ENCODE results near the gene SH3GL1. TPM values are rescaled to one million over a fixed set of nuclear protein-coding genes. Genes with fewer than 3 reads are reported as not detected.

The SH3GL1 gene
- polyA plus RNA-seq, 1 of the 3 experiments (the other 2 are of a cell fraction): 82.8 TPM

GRCh38 chr19:4430760-4431159, 30.4 kb upstream of the SH3GL1 start (continued):
- TF ChIP-seq EP300 (IDR thresholded peaks at IDR 0.05; ENCODE audit: borderline replicate concordance in 1 of 2, low read depth in 1 of 2, low read length in 1 of 2) (no peak), SMC3 (IDR thresholded peaks at IDR 0.05; ENCODE audit: low read depth, low read length) (no peak), TAF1 (IDR thresholded peaks at IDR 0.05; ENCODE audit: borderline replicate concordance, low read depth, low read length) (no peak)
- TF ChIP-seq, protein P1, sequence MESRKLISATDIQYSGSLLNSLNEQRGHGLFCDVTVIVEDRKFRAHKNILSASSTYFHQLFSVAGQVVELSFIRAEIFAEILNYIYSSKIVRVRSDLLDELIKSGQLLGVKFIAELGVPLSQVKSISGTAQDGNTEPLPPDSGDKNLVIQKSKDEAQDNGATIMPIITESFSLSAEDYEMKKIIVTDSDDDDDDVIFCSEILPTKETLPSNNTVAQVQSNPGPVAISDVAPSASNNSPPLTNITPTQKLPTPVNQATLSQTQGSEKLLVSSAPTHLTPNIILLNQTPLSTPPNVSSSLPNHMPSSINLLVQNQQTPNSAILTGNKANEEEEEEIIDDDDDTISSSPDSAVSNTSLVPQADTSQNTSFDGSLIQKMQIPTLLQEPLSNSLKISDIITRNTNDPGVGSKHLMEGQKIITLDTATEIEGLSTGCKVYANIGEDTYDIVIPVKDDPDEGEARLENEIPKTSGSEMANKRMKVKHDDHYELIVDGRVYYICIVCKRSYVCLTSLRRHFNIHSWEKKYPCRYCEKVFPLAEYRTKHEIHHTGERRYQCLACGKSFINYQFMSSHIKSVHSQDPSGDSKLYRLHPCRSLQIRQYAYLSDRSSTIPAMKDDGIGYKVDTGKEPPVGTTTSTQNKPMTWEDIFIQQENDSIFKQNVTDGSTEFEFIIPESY (IDR thresholded peaks at IDR 0.05; ENCODE audit: borderline replicate concordance, low read depth): no peak
- TF ChIP-seq, protein P2, sequence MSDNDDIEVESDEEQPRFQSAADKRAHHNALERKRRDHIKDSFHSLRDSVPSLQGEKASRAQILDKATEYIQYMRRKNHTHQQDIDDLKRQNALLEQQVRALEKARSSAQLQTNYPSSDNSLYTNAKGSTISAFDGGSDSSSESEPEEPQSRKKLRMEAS (IDR thresholded peaks at IDR 0.05; ENCODE audit: low read depth): no peak

DNA sequence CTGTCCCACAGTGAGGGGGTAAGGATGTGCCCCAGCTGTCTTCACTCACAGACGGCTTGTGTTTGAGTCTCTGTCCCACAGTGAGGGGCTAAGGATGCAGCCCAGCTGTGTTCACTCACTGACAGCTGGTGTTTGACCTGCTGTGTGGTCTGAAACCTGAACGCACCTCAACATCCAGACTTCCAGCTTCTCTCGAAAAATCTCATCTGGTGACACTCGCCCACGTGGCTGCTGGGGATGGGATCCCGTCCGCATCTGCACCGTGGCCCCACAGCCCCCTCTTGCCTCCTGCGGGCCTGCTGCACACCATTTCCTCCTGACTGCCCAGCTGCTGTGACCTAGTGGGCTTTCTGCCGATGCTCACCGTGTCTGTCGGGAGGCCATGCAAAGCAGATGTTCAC, 29.4 kb upstream of the SH3GL1 start:
- POLR2A ChIA-PET: interaction anchor here (0.6 kb wide), 1 partner anchor 150 kb away, joined by 3 read pairs; no protein-coding TSS in a partner anchor
- no peak overlapping the region for H3K4me3 ChIP-seq (ENCODE audit: low read depth in 2 of 2, low read length in 1 of 2)

More for the DNA sequence above, 29.4 kb upstream of the SH3GL1 start:
- H3K27ac ChIP-seq (ENCODE audit: low read depth in 2 of 2, low read length in 1 of 2): no peak overlapping the region
- H3K79me2 ChIP-seq (ENCODE audit: insufficient read depth): no peaks in the 10 kb centered on the region; the same call in 1 of the 2 replicates
- H3K4me1 ChIP-seq (ENCODE audit: control insufficient read depth in 1 of 2, insufficient read depth in 2 of 2, low read depth in 1 of 2, low read length in 1 of 2): no peaks in the 10 kb centered on the region
- no peaks in the 10 kb centered on the region for H3K27me3 ChIP-seq (ENCODE audit: insufficient read depth)
- no peaks in the 10 kb centered on the region for H3K9me3 ChIP-seq
- no peak overlapping the region for H3K4me2 ChIP-seq
- H3K9me2 ChIP-seq: no peaks in the 10 kb centered on the region
- WGBS (ENCODE audit: low lambda C conversion rate): 89% methylated on average over 11 of the region's 12 CpGs
- peaks cover 4% of the 10 kb centered on the region for H3F3A ChIP-seq (replicated peaks; ENCODE audit: insufficient read depth)
- H3K36me3 ChIP-seq (replicated peaks in 1 of 2; ENCODE audit: control insufficient read depth in 1 of 2, insufficient read depth in 2 of 2, low read length in 1 of 2): peaks cover 0 to 28% of the 10 kb centered on the region in 2 experiments
- TF ChIP-seq, protein P3, sequence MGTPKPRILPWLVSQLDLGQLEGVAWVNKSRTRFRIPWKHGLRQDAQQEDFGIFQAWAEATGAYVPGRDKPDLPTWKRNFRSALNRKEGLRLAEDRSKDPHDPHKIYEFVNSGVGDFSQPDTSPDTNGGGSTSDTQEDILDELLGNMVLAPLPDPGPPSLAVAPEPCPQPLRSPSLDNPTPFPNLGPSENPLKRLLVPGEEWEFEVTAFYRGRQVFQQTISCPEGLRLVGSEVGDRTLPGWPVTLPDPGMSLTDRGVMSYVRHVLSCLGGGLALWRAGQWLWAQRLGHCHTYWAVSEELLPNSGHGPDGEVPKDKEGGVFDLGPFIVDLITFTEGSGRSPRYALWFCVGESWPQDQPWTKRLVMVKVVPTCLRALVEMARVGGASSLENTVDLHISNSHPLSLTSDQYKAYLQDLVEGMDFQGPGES (IDR thresholded peaks at IDR 0.05; ENCODE audit: low read depth, low read length): no peak
- TF ChIP-seq, protein P1 (IDR thresholded peaks at IDR 0.05; ENCODE audit: borderline replicate concordance, low read depth): no peak
- TF ChIP-seq JUND (IDR thresholded peaks at IDR 0.05): no peak
- TF ChIP-seq GATA2 (CRISPR knock-in tag; IDR thresholded peaks at IDR 0.05): no peak
- no peak for TF ChIP-seq POLR2AphosphoS5 (IDR thresholded peaks at IDR 0.05; ENCODE audit: low read depth, low read length)
- no peak for TF ChIP-seq YY1 (IDR thresholded peaks at IDR 0.05; ENCODE audit: low read depth)
- no peak for TF ChIP-seq MXI1 (IDR thresholded peaks at IDR 0.05; ENCODE audit: low read depth, low read length)
- TF ChIP-seq FOSL2 (IDR thresholded peaks at IDR 0.05; ENCODE audit: borderline replicate concordance, low read depth): no peak
- no peak for TF ChIP-seq EZH2phosphoT487 (IDR thresholded peaks at IDR 0.05; ENCODE audit: borderline replicate concordance, low read depth)
- no peak for TF ChIP-seq FOXM1 (IDR thresholded peaks at IDR 0.05; ENCODE audit: low read depth)
- no peak for TF ChIP-seq RFX5 (IDR thresholded peaks at IDR 0.05; ENCODE audit: low read length)
- DNase-seq: no peak
- CTCF ChIA-PET: interaction anchor here (0.8 to 1.6 kb wide), 2 partner anchors 15 to 30 kb away, joined by 3 to 4 read pairs; partner anchors contain the start of gene SH3GL1
- no peaks in the 10 kb centered on the region for H4K20me1 ChIP-seq (ENCODE audit: insufficient read depth)
- no peak overlapping the region for H2AFZ ChIP-seq (ENCODE audit: low read depth)
- no peak overlapping the region for H3K9ac ChIP-seq
